H1 (cell line): ENCODE measurements around the gene TNFSF12. TPM values are rescaled to one million over a fixed set of nuclear protein-coding genes. Genes with fewer than 3 reads are reported as not detected.
A peak's percentile ranks its signal among the peaks of the same experiment; 100 is the strongest.

ENCODE experiments used
- CTCF ChIA-PET: fragments of 300-600 bp; sonication (Branson Sonifier 250); formaldehyde crosslinking; loops from one replicate; lab custom pipeline; 2021; ENCODE audit not compliant: partially characterized antibody; lab: Charles Lee
- POLR2A ChIA-PET: fragments of 300-600 bp; sonication (Branson Sonifier 250); formaldehyde crosslinking; loops from one replicate; lab custom pipeline; 2021; ENCODE audit warnings: inconsistent platforms; ENCODE audit not compliant: partially characterized antibody; lab: Charles Lee
- DNase-seq, 2 experiments: peaks; one replicate each; pipeline versions ENCODE4 v3.0.0 to v3.0.0-alpha.2; 2010 to 2022; ENCODE audit warnings: low spot score in 2 of 2, low read depth in 1 of 2, mixed read lengths in 1 of 2
- FAIRE-seq: peaks from 2 replicates; lab custom pipeline; 2011; peaks lifted over from hg19 to GRCh38; lab: Jason Lieb, UNC
- H2AFZ ChIP-seq: 2 replicates; pipeline ENCODE4 v1.8.1; 2012; ENCODE audit warnings: low read length, inconsistent platforms
- H2AK5ac ChIP-seq: 2 replicates; pipeline ENCODE4 v1.6.1; 2013; ENCODE audit warnings: low read depth, low read length
- H2BK120ac ChIP-seq: replicated peaks from 2 replicates; pipeline ENCODE3; 2013; ENCODE audit warnings: low read depth, low read length, inconsistent platforms
- H2BK12ac ChIP-seq: 2 replicates; pipeline ENCODE4 v1.6.1; 2013; ENCODE audit warnings: low read depth, low read length
- H2BK15ac ChIP-seq: 2 replicates; pipeline ENCODE4 v1.6.1; 2013; ENCODE audit warnings: low read length
- H2BK20ac ChIP-seq: 2 replicates; pipeline ENCODE4 v1.6.1; 2013; ENCODE audit warnings: low read length
- H2BK5ac ChIP-seq: 2 replicates; pipeline ENCODE4 v1.6.1; 2013; ENCODE audit warnings: low read depth, low read length
- H3K14ac ChIP-seq: 2 replicates; pipeline ENCODE4 v1.6.1; 2013; ENCODE audit warnings: inconsistent platforms; ENCODE audit not compliant: insufficient read length
- H3K18ac ChIP-seq: 2 replicates; pipeline ENCODE4 v1.6.1; 2013; ENCODE audit warnings: low read length; ENCODE audit errors: extremely low read depth
- H3K23ac ChIP-seq: 2 replicates; pipeline ENCODE4 v1.6.1; 2013; ENCODE audit warnings: inconsistent platforms; ENCODE audit not compliant: insufficient read length
- H3K23me2 ChIP-seq: 2 replicates; pipeline ENCODE4 v1.6.1; 2013; ENCODE audit warnings: low read depth, low read length
- H3K27ac ChIP-seq: 2 replicates; pipeline ENCODE4 v1.6.1; 2011; ENCODE audit warnings: low read depth, low read length, inconsistent platforms
- H3K27me3 ChIP-seq, 4 experiments: replicated peaks in 1 of 4; 1 replicate in 1 of 4; 2 replicates in 3 of 4; pipeline versions ENCODE4 v1.6.1 to v1.8.1; 2011 to 2013; ENCODE audit warnings: low read length in 3 of 4, mild to moderate bottlenecking in 3 of 4, inconsistent platforms in 2 of 4, mixed read lengths in 2 of 4, moderate library complexity in 1 of 4; ENCODE audit not compliant: control insufficient read depth in 3 of 4, insufficient read depth in 3 of 4; ENCODE audit errors: extremely low read depth in 1 of 4
- H3K36me3 ChIP-seq, 4 experiments: 2 replicates each; pipeline versions ENCODE4 v1.6.1 to v1.8.1; 2011 to 2013; ENCODE audit warnings: mild to moderate bottlenecking in 4 of 4, low read length in 3 of 4, moderate library complexity in 2 of 4, control low read depth in 1 of 4, inconsistent platforms in 1 of 4; ENCODE audit not compliant: insufficient read depth in 4 of 4, control insufficient read depth in 2 of 4
- H3K4ac ChIP-seq: replicated peaks from 2 replicates; pipeline ENCODE3; 2013; ENCODE audit warnings: low read length, low read depth, mixed read lengths, inconsistent platforms; ENCODE audit not compliant: insufficient read length
- H3K4me1 ChIP-seq, 4 experiments: replicated peaks in 1 of 4; 1 replicate in 1 of 4; 2 replicates in 3 of 4; pipeline versions ENCODE4 v1.6.1 to v1.8.1; 2011 to 2013; ENCODE audit warnings: low read length in 3 of 4, inconsistent platforms in 2 of 4, mixed read lengths in 1 of 4; ENCODE audit not compliant: insufficient read depth in 4 of 4, control insufficient read depth in 3 of 4
- H3K4me2 ChIP-seq, 2 experiments: 2 replicates each; pipeline versions ENCODE4 v1.6.1 to v1.8.1; 2011 to 2013; ENCODE audit warnings: low read depth in 2 of 2, low read length in 2 of 2, control low read depth in 1 of 2, inconsistent platforms in 1 of 2, mild to moderate bottlenecking in 1 of 2; ENCODE audit not compliant: insufficient read depth in 1 of 2
- H3K4me3 ChIP-seq, 4 experiments: fragments of 200-600, 300-600 bp in 1 of 4; sonication (generic), shearing (Covaris generic), sonication (Bioruptor Twin) in 1 of 4; 2 replicates each; pipeline versions ENCODE4 v1.5.1 to v1.8.1; 2011 to 2016; ENCODE audit warnings: low read length in 4 of 4, low read depth in 3 of 4, control low read depth in 2 of 4, inconsistent platforms in 2 of 4, mild to moderate bottlenecking in 2 of 4, mixed read lengths in 1 of 4, moderate library complexity in 1 of 4; ENCODE audit not compliant: insufficient read depth in 2 of 4; ENCODE audit errors: extremely low read depth in 1 of 4
- H3K56ac ChIP-seq: replicated peaks from 2 replicates; pipeline ENCODE3; 2013; ENCODE audit warnings: low read depth, mild to moderate bottlenecking, mixed read lengths, low read length, inconsistent platforms; ENCODE audit not compliant: insufficient read length
- H3K79me1 ChIP-seq: 2 replicates; pipeline ENCODE4 v1.6.1; 2013; ENCODE audit warnings: low read depth, low read length, control low read depth
- H3K79me2 ChIP-seq, 2 experiments: 2 replicates each; pipeline versions ENCODE4 v1.6.1 to v1.8.1; 2012 to 2013; ENCODE audit warnings: low read length in 2 of 2, mild to moderate bottlenecking in 2 of 2, inconsistent platforms in 1 of 2; ENCODE audit not compliant: insufficient read depth in 2 of 2, control insufficient read depth in 1 of 2
- H3K9ac ChIP-seq, 4 experiments: replicated peaks in 1 of 4; 1 replicate in 1 of 4; 2 replicates in 3 of 4; pipeline versions ENCODE4 v1.6.1 to v1.8.1; 2011 to 2013; ENCODE audit warnings: low read depth in 3 of 4, low read length in 3 of 4, control low read depth in 2 of 4, mild to moderate bottlenecking in 2 of 4, moderate library complexity in 2 of 4, inconsistent platforms in 1 of 4; ENCODE audit errors: extremely low read depth in 1 of 4
- H3K9me3 ChIP-seq, 2 experiments: 2 replicates each; pipeline versions ENCODE4 v1.6.1 to v1.8.1; 2012 to 2013; ENCODE audit warnings: mild to moderate bottlenecking in 2 of 2, moderate library complexity in 2 of 2, control low read depth in 1 of 2, inconsistent platforms in 1 of 2, low read depth in 1 of 2, low read length in 1 of 2, mixed read lengths in 1 of 2; ENCODE audit not compliant: insufficient read depth in 2 of 2
- H4K20me1 ChIP-seq, 2 experiments: replicated peaks in 1 of 2; 2 replicates each; pipeline versions ENCODE3 to v1.8.1; 2011 to 2013; ENCODE audit warnings: inconsistent platforms in 2 of 2, low read length in 2 of 2, mild to moderate bottlenecking in 1 of 2; ENCODE audit not compliant: insufficient read depth in 2 of 2, control insufficient read depth in 1 of 2
- H4K5ac ChIP-seq: 2 replicates; pipeline ENCODE4 v1.6.1; 2013; ENCODE audit warnings: low read length, low read depth, mixed read lengths, inconsistent platforms; ENCODE audit not compliant: insufficient read length
- H4K8ac ChIP-seq: 2 replicates; pipeline ENCODE4 v1.8.0; 2013; ENCODE audit warnings: mild to moderate bottlenecking, moderate library complexity, low read length, inconsistent platforms; ENCODE audit not compliant: insufficient read depth; ENCODE audit errors: extremely low read depth
- H4K91ac ChIP-seq: replicated peaks from 2 replicates; pipeline ENCODE3; 2013; ENCODE audit warnings: low read length, mixed read lengths, inconsistent platforms; ENCODE audit not compliant: insufficient read length
- WGBS, 2 experiments: shearing (Covaris generic) in 1 of 2; methylation state at CpG; one replicate each; pipeline versions ENCODE4 v1.1.6 to v1.1.7; 2013 to 2015; ENCODE audit warnings: low lambda C conversion rate in 2 of 2, mixed read lengths in 2 of 2, inconsistent platforms in 1 of 2, low coverage in 1 of 2, missing lambda C conversion rate in 1 of 2; ENCODE audit not compliant: insufficient replicate concordance in 2 of 2, insufficient coverage in 1 of 2, insufficient read length in 1 of 2; ENCODE audit errors: extremely low coverage in 1 of 2, missing lambda C conversion rate in 1 of 2; 5-methylcytosine and 5-hydroxymethylcytosine counted together
- polyA plus RNA-seq, 7 experiments: library from polyadenylated mRNA; depleted of rRNA in 3 of 7; stranded (reverse) in 5 of 7; unstranded in 2 of 7; fragments of >200 nt in 5 of 7; fragments of 200-250 nt in 2 of 7; gene quantifications; 1 replicate in 5 of 7; 2 replicates in 1 of 7; 4 replicates in 1 of 7; pipeline versions ENCODE4 v1.2.1 to v1.2.3, GENCODE V29; 2011 to 2013; ENCODE audit warnings: missing spikeins in 2 of 7, mixed read lengths in 2 of 7
- total RNA-seq: library from RNA; stranded (reverse); fragmentation: NEBNext Ultra II Directional; extraction: Animal tissue kit (Norgen Biotek cat#: 25700); gene quantifications from 2 replicates; pipeline ENCODE4 v1.2.1, GENCODE V29; 2021
- TF ChIP-seq, protein P1 (sequence below), 3 experiments: IDR thresholded peaks; 1 replicate in 2 of 3; 2 replicates in 1 of 3; pipeline versions ENCODE4 v1.5.1 to v1.6.1; 2011; ENCODE audit warnings: low read length in 3 of 3, mild to moderate bottlenecking in 3 of 3, inconsistent platforms in 2 of 3, low read depth in 1 of 3, moderate library complexity in 1 of 3; ENCODE audit not compliant: insufficient read depth in 1 of 3; ENCODE audit errors: control extremely low read depth in 1 of 3

The TNFSF12 gene
- total and polyA plus RNA-seq, 2 of the 8 experiments (the other 6 are each of a cell fraction or from before 2014, with no cell fraction given): 7.2 to 9.6 TPM

DNA sequence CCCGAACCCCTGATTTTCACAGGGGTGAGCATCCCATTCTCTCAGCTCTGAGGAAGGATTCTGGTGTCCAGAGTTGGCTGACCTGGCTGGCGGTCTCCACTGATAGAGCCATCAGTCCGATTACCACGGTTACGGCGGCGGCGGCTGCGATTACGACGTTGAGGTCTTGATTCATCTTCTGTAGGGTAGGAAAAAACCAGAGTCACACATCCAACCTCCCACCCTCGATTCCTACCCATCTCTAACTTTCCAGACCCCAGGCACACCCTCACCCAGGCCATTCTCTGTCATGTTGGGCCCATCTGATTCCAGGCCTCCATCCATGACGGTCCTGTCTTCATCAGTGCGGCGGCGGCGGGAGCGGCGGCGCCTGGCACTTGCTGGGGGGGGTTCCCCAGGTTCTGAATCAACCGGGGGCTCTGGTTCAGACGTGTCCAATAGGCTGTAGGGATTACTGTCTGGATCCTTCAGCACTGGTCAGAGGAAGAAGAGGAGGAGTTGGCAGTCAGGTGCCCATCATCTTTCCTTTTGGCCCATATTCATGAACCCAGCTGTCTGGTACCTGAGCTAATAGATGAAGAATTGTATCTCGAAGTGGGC, 43.7 kb downstream of the TNFSF12 start:
- H2BK12ac ChIP-seq: no peak overlapping the region
- H2BK20ac ChIP-seq: no peak overlapping the region
- no peak overlapping the region for H4K91ac ChIP-seq
- no peak overlapping the region for H3K18ac ChIP-seq
- H3K9me3 ChIP-seq: no peaks in the 10 kb centered on the region
- no peaks in the 10 kb centered on the region for H3K79me2 ChIP-seq
- no peak overlapping the region for H2AFZ ChIP-seq
- TF ChIP-seq, protein P1, sequence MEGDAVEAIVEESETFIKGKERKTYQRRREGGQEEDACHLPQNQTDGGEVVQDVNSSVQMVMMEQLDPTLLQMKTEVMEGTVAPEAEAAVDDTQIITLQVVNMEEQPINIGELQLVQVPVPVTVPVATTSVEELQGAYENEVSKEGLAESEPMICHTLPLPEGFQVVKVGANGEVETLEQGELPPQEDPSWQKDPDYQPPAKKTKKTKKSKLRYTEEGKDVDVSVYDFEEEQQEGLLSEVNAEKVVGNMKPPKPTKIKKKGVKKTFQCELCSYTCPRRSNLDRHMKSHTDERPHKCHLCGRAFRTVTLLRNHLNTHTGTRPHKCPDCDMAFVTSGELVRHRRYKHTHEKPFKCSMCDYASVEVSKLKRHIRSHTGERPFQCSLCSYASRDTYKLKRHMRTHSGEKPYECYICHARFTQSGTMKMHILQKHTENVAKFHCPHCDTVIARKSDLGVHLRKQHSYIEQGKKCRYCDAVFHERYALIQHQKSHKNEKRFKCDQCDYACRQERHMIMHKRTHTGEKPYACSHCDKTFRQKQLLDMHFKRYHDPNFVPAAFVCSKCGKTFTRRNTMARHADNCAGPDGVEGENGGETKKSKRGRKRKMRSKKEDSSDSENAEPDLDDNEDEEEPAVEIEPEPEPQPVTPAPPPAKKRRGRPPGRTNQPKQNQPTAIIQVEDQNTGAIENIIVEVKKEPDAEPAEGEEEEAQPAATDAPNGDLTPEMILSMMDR (IDR thresholded peaks at IDR 0.05; ENCODE audit: control extremely low read depth in 1 of 3, insufficient read depth in 1 of 3, low read depth in 1 of 3, low read length in 3 of 3): no peak
- ChIA-PET CTCF (interaction anchor here (0.6 to 2.4 kb wide), 5 partner anchors 10 to 847 kb away, joined by 3 to 10 read pairs (median 3); partner anchors contain the start of gene CD68), POLR2A (interaction anchor here (1.2 to 28.5 kb wide), 8 partner anchors 8 to 275 kb away, joined by 4 to 1144 read pairs (median 6); partner anchors contain the start of genes CD68, FXR2, MPDU1 and SENP3)
- no peak overlapping the region for H2BK5ac ChIP-seq
- H3K4ac ChIP-seq: no peak overlapping the region
- H3K56ac ChIP-seq: no peak overlapping the region
- no peak overlapping the region for H4K5ac ChIP-seq
- H3K23ac ChIP-seq: no peak overlapping the region
- no peak overlapping the region for H3K14ac ChIP-seq
- H3K4me3 ChIP-seq: no peak overlapping the region
- DNase-seq (no peak), FAIRE-seq (no peak)
- H3K27ac ChIP-seq: no peak overlapping the region
- 94% methylated on average over 23 of the region's 23 CpGs; no CpG with 5 or more reads in 1 of the 2 experiments for WGBS, 2 experiments
- no peak overlapping the region for H2BK15ac ChIP-seq
- no peak overlapping the region for H3K4me2 ChIP-seq
- peaks cover 17 to 58% (median 44%) of the 10 kb centered on the region in 4 experiments for H3K36me3 ChIP-seq
- no peak overlapping the region for H3K9ac ChIP-seq
- H2BK120ac ChIP-seq: no peak overlapping the region
- H2AK5ac ChIP-seq: no peak overlapping the region
- H3K4me1 ChIP-seq: peaks cover 6 to 21% (median 18%) of the 10 kb centered on the region in 4 experiments
- H3K27me3 ChIP-seq: no peaks in the 10 kb centered on the region
- peaks cover 15% of the 10 kb centered on the region; the same call in 1 of the 2 replicates for H3K23me2 ChIP-seq
- peaks cover 0 to 2% of the 10 kb centered on the region in 2 experiments for H4K20me1 ChIP-seq
- no peaks in the 10 kb centered on the region; the same call in 1 of the 2 replicates for H3K79me1 ChIP-seq
- peak overlapping the region; percentile 74; the same call in 1 of the 2 replicates for H4K8ac ChIP-seq
